HepG2 (cell line): ENCODE results near the gene SLC12A1. TPM values are rescaled to one million over a fixed set of nuclear protein-coding genes. Genes with fewer than 3 reads are reported as not detected.
A peak's percentile ranks its signal among the peaks of the same experiment; 100 is the strongest.

Experiments
- ATAC-seq: fragments of 200-7000 bp; cut with Tn5 transposase; 3 replicates; pipeline ENCODE4 v1.9.1; 2020; ENCODE audit warnings: mild to moderate bottlenecking, moderate library complexity
- BruUV-seq: library from RNA; stranded (reverse); fragments of 400-500 nt; replicated peaks from 2 replicates; lab custom pipeline; 2021; lab: Mats Ljungman, UMichigan
- CTCF ChIA-PET: fragments of 300-600 bp; formaldehyde crosslinking; extraction: SDS; loops from one replicate; lab custom pipeline; 2021; ENCODE audit warnings: low total read pairs, inconsistent platforms, low intra/inter-chr PET ratio; lab: Yijun Ruan, JAX
- POLR2A ChIA-PET: fragments of 350-600 bp; sonication (Branson Sonifier 250); formaldehyde crosslinking; loops from one replicate; lab custom pipeline; 2020; ENCODE audit warnings: antibody characterized with exemption, inconsistent platforms; lab: Yijun Ruan, JAX
- DNase-seq: peaks from one replicate; pipeline ENCODE4 v3.0.0-alpha.2; 2015; ENCODE audit warnings: low spot score
- FAIRE-seq: peaks from 3 replicates; lab custom pipeline; 2011; peaks lifted over from hg19 to GRCh38; lab: Jason Lieb, UNC
- H2AFZ ChIP-seq: one replicate; pipeline ENCODE4 v1.6.1; 2011; ENCODE audit warnings: low read length, inconsistent platforms
- H3K27ac ChIP-seq: fragments of 300-600 bp; 3 replicates; pipeline ENCODE4 v1.8.0; 2011; ENCODE audit warnings: mixed run types, mild to moderate bottlenecking, mixed read lengths, low read length, inconsistent platforms; ENCODE audit not compliant: insufficient read depth; ENCODE audit errors: extremely low read length
- H3K27me3 ChIP-seq, 2 experiments: fragments of 200-600 bp in 1 of 2; 2 replicates in 1 of 2; 3 replicates in 1 of 2; pipeline versions ENCODE4 v1.6.0 to v1.8.0; 2011; ENCODE audit warnings: low read length in 2 of 2, mild to moderate bottlenecking in 2 of 2, moderate library complexity in 2 of 2, inconsistent platforms in 1 of 2; ENCODE audit not compliant: insufficient read depth in 2 of 2, control insufficient read depth in 1 of 2
- H3K36me3 ChIP-seq, 2 experiments: fragments of 200-600 bp in 1 of 2; replicated peaks in 1 of 2; 2 replicates in 1 of 2; 3 replicates in 1 of 2; pipeline versions ENCODE4 v1.5.1 to v1.8.0; 2011; ENCODE audit warnings: low read length in 2 of 2, inconsistent platforms in 1 of 2; ENCODE audit not compliant: insufficient read depth in 2 of 2, control insufficient read depth in 1 of 2
- H3K4me1 ChIP-seq: 2 replicates; pipeline ENCODE4 v1.5.1; 2012; ENCODE audit warnings: low read length, inconsistent platforms; ENCODE audit not compliant: insufficient read depth
- H3K4me2 ChIP-seq: 2 replicates; pipeline ENCODE4 v1.6.0; 2011; ENCODE audit warnings: low read depth, low read length, inconsistent platforms
- H3K4me3 ChIP-seq, 3 experiments: fragments of 200-600 bp in 1 of 3; sonication (generic), shearing (Covaris generic) in 1 of 3; replicated peaks in 1 of 3; 2 replicates each; pipeline ENCODE4 v1.5.1; 2011 to 2016; ENCODE audit warnings: low read length in 3 of 3, inconsistent platforms in 2 of 3, low read depth in 2 of 3, mild to moderate bottlenecking in 2 of 3, control low read depth in 1 of 3, mixed read lengths in 1 of 3; ENCODE audit not compliant: insufficient read depth in 1 of 3
- H3K79me2 ChIP-seq: one replicate; pipeline ENCODE4 v1.6.1; 2011; ENCODE audit warnings: low read length, inconsistent platforms; ENCODE audit not compliant: insufficient read depth
- H3K9ac ChIP-seq: 2 replicates; pipeline ENCODE4 v1.6.0; 2011; ENCODE audit warnings: mild to moderate bottlenecking, low read depth, low read length, inconsistent platforms; ENCODE audit not compliant: insufficient read depth
- H3K9me3 ChIP-seq: 2 replicates; pipeline ENCODE4 v1.5.1; 2012; ENCODE audit warnings: mild to moderate bottlenecking, low read length
- H4K20me1 ChIP-seq: 2 replicates; pipeline ENCODE4 v1.6.0; 2011; ENCODE audit warnings: inconsistent platforms, mild to moderate bottlenecking, low read length, moderate library complexity; ENCODE audit not compliant: insufficient read depth
- AGO1 ChIP-seq: fragments of 200-400 bp; formaldehyde crosslinking; IDR thresholded peaks from 2 replicates; pipeline ENCODE4 v1.6.1; 2017; ENCODE audit warnings: mild to moderate bottlenecking, low read depth, low read length, moderate library complexity; ENCODE audit not compliant: poor library complexity, severe bottlenecking
- CCDC6 ChIP-seq: sonication (generic); formaldehyde crosslinking; IDR thresholded peaks from 2 replicates; pipeline ENCODE4 v1.8.1; 2022; ENCODE audit warnings: mild to moderate bottlenecking, missing genetic modification reagents, moderate library complexity
- CEBPB ChIP-seq: IDR thresholded peaks from 2 replicates; pipeline ENCODE4 v1.6.1; 2011; ENCODE audit warnings: low read depth, low read length, improper control_type of control experiment, borderline replicate concordance
- CEBPG ChIP-seq: IDR thresholded peaks from 2 replicates; pipeline ENCODE4 v1.6.1; 2016
- DPF2 ChIP-seq: sonication (generic); formaldehyde crosslinking; IDR thresholded peaks from 2 replicates; pipeline ENCODE4 v1.4.0; 2020; ENCODE audit warnings: mild to moderate bottlenecking, low read depth, missing genetic modification reagents, borderline replicate concordance
- REPIN1 ChIP-seq: sonication (generic); formaldehyde crosslinking; IDR thresholded peaks from 2 replicates; pipeline ENCODE4 v1.8.0; 2022; ENCODE audit warnings: missing genetic modification reagents, low read depth, mild to moderate bottlenecking, borderline replicate concordance
- SMC3 ChIP-seq: IDR thresholded peaks from 2 replicates; pipeline ENCODE4 v1.6.1; 2011; ENCODE audit warnings: low read length, improper control_type of control experiment
- STAG1 ChIP-seq: sonication (generic); formaldehyde crosslinking; IDR thresholded peaks from 2 replicates; pipeline ENCODE4 v1.4.0; 2020; ENCODE audit warnings: missing genetic modification reagents
- ZFP1 ChIP-seq: IDR thresholded peaks from 2 replicates; pipeline ENCODE4 v1.6.1; 2016
- ZNF17 ChIP-seq: sonication (generic); formaldehyde crosslinking; IDR thresholded peaks from 2 replicates; pipeline ENCODE4 v1.5.0; 2020; ENCODE audit warnings: mild to moderate bottlenecking, missing genetic modification reagents
- ZNF652 ChIP-seq: IDR thresholded peaks from 2 replicates; pipeline ENCODE4 v1.6.1; 2016; ENCODE audit warnings: low read depth, borderline replicate concordance
- WGBS: methylation state at CpG from one replicate; pipeline ENCODE4 v1.1.6; 2017; ENCODE audit warnings: low lambda C conversion rate; 5-methylcytosine and 5-hydroxymethylcytosine counted together
- in situ Hi-C: cut with HindIII; loops from 2 replicates; pipeline ENCODE4 v1.10.0; 2017; ENCODE audit warnings: low pct_unique_long_range_greater_than_20kb; ENCODE audit not compliant: extremely low pct_ligation_motif_present
- intact Hi-C: fragments of 100-400 bp; cut with micrococcal nuclease; formaldehyde crosslinking; loops from one replicate; pipeline ENCODE4 v1.10.0; 2022; ENCODE audit not compliant: unreplicated experiment
- polyA plus RNA-seq, 8 experiments: library from polyadenylated mRNA; depleted of rRNA in 3 of 8; stranded (reverse) in 7 of 8; unstranded in 1 of 8; fragments of >200 nt; fragmentation: Illumina TruSeq in 4 of 8; extraction: Trizol in 4 of 8; gene quantifications; 2 replicates each; pipeline versions ENCODE4 v1.2.1 to v1.2.3, GENCODE V29; 2011 to 2016; ENCODE audit warnings: low read depth in 4 of 8, missing spikeins in 1 of 8, mixed read lengths in 1 of 8; ENCODE audit not compliant: insufficient read depth in 1 of 8
- total RNA-seq, 5 experiments: library from RNA; depleted of rRNA; stranded (reverse); fragments of >200 nt; fragmentation: Illumina TruSeq; extraction: Trizol; gene quantifications; 2 replicates each; pipeline ENCODE4 v1.2.3, GENCODE V29; 2016; ENCODE audit warnings: low read depth in 1 of 5
- TF ChIP-seq, protein P1 (sequence below): sonication (generic); formaldehyde crosslinking; IDR thresholded peaks from 2 replicates; pipeline ENCODE4 v1.4.0; 2020; ENCODE audit warnings: mild to moderate bottlenecking, missing genetic modification reagents
- TF ChIP-seq, protein P2 (sequence below): sonication (generic); formaldehyde crosslinking; IDR thresholded peaks from 2 replicates; pipeline ENCODE4 v1.5.0; 2020; ENCODE audit warnings: mild to moderate bottlenecking, missing genetic modification reagents, moderate library complexity

The SLC12A1 gene
- total and polyA plus RNA-seq, 2 of the 13 experiments (the other 11 are each of a cell fraction or from before 2014, with no cell fraction given) = not detected

DNA sequence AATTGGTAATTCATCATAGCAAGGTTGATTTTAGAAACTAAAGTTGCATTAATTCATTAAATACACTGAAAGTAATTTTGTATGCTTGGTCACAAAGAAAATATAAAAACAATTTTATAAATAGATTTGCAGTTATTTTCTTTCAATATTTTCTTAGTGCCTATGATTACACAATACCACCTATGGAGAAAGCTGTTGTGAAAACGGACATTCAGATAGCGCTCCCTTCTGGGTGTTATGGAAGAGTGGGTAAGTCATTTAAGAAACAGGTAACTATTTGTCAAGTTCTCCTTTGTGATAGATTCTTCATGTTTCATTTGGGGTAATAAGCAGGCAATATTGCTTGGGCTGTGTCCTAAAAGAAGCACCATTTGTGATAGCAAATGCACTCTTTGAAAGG lies 128.2 kb downstream of the SLC12A1 start:
- intact Hi-C loops = no loop called here
- ChIA-PET CTCF (no interaction called here), POLR2A (no interaction called here)
- H3K4me2 ChIP-seq = no peak overlapping the region
- TF ChIP-seq CEBPB = peak; percentile 70
- TF ChIP-seq AGO1 = no peak
- TF ChIP-seq CCDC6 (CRISPR knock-in tag) = no peak
- TF ChIP-seq REPIN1 (CRISPR knock-in tag) = no peak
- TF ChIP-seq DPF2 = no peak
- peak; percentile 39; the same call in 1 of the 2 replicates for TF ChIP-seq CEBPG (CRISPR knock-in tag)
- in situ Hi-C loops = no loop called here
- peaks cover 38% of the 10 kb centered on the region for H3K4me1 ChIP-seq
- BruUV-seq = no TSS peak
- H3K27ac ChIP-seq = peak overlapping the region; percentile 16
- H3K79me2 ChIP-seq = peaks cover 5% of the 10 kb centered on the region
- peaks cover 0 to 26% of the 10 kb centered on the region in 2 experiments; a peak in 4 of 5 replicates for H3K36me3 ChIP-seq
- no peaks in the 10 kb centered on the region for H4K20me1 ChIP-seq
- FAIRE-seq = no peak
- WGBS = 83% methylated on average over 2 of the region's 2 CpGs
- no peaks in the 10 kb centered on the region for H3K9me3 ChIP-seq
- DNase-seq = no peak
- ATAC-seq = no peak
- H2AFZ ChIP-seq = no peak overlapping the region
- no peaks in the 10 kb centered on the region; a peak in 1 of 5 replicates for H3K27me3 ChIP-seq
- H3K9ac ChIP-seq = no peak overlapping the region
- no peak overlapping the region for H3K4me3 ChIP-seq

DNA sequence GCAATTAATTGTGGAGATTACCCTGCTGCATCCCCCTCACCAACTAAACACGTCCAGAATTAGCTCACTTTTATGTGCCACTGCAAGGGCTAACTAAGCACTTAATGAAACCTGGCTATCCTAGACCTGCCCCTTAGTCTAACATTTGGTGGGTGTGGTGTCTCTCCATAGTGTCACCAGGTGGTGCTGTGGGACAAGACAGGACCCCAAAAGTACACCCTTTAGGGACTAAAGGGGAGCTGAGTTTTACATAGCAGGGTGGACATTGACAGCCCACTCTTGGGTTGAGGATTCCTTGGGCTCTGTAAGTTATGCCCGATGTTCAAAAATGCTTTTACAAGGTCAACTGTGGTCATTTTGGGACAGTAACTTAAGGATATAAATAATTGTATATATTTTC lies 130.8 kb downstream of the SLC12A1 start:
- Histone ChIP-seq H3K79me2 (peaks cover 5% of the 10 kb centered on the region), H3K27me3 (no peaks in the 10 kb centered on the region), H2AFZ (no peak overlapping the region), H3K9me3 (no peaks in the 10 kb centered on the region), H4K20me1 (no peaks in the 10 kb centered on the region), H3K4me3 (no peak overlapping the region), H3K4me2 (no peak overlapping the region), H3K27ac (no peak overlapping the region), H3K36me3 (peaks cover 0 to 42% of the 10 kb centered on the region in 2 experiments; a peak in 4 of 5 replicates), H3K9ac (no peak overlapping the region), H3K4me1 (peaks cover 28% of the 10 kb centered on the region)
- ChIA-PET CTCF (interaction anchor here (1.6 kb wide), 1 partner anchor 15 kb away, joined by 9 read pairs; no protein-coding TSS in a partner anchor), POLR2A (no interaction called here)
- FAIRE-seq (no peak), DNase-seq (peak; percentile 36), ATAC-seq (peak; percentile 72)
- intact Hi-C loops (loop anchor here (1.0 kb wide), 1 partner anchor 15 kb away; no protein-coding TSS in a partner anchor), in situ Hi-C loops (no loop called here)
- TF ChIP-seq ZNF652 (CRISPR knock-in tag) (peak; percentile 90), STAG1 (CRISPR knock-in tag) (peak; percentile 57), SMC3 (peak; percentile 36; the same call in 1 of the 2 replicates), ZFP1 (no peak), ZNF17 (CRISPR knock-in tag) (no peak)
- TF ChIP-seq, protein P1, sequence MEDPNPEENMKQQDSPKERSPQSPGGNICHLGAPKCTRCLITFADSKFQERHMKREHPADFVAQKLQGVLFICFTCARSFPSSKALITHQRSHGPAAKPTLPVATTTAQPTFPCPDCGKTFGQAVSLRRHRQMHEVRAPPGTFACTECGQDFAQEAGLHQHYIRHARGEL (CRISPR knock-in tag) = no peak
- TF ChIP-seq, protein P2, sequence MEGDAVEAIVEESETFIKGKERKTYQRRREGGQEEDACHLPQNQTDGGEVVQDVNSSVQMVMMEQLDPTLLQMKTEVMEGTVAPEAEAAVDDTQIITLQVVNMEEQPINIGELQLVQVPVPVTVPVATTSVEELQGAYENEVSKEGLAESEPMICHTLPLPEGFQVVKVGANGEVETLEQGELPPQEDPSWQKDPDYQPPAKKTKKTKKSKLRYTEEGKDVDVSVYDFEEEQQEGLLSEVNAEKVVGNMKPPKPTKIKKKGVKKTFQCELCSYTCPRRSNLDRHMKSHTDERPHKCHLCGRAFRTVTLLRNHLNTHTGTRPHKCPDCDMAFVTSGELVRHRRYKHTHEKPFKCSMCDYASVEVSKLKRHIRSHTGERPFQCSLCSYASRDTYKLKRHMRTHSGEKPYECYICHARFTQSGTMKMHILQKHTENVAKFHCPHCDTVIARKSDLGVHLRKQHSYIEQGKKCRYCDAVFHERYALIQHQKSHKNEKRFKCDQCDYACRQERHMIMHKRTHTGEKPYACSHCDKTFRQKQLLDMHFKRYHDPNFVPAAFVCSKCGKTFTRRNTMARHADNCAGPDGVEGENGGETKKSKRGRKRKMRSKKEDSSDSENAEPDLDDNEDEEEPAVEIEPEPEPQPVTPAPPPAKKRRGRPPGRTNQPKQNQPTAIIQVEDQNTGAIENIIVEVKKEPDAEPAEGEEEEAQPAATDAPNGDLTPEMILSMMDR (CRISPR knock-in tag) = peak; percentile 72
- no TSS peak for BruUV-seq
- 97% methylated on average over 2 of the region's 2 CpGs for WGBS
